Measurements from ENCODE around the gene BTNL2. TPM values are rescaled to one million over a fixed set of nuclear protein-coding genes. Genes with fewer than 3 reads are reported as not detected.
A peak's percentile ranks its signal among the peaks of the same experiment; 100 is the strongest.

BTNL2 gene
- total RNA-seq, 4 donors from 2014 or later = not detected

- TF ChIP-seq, protein P1, sequence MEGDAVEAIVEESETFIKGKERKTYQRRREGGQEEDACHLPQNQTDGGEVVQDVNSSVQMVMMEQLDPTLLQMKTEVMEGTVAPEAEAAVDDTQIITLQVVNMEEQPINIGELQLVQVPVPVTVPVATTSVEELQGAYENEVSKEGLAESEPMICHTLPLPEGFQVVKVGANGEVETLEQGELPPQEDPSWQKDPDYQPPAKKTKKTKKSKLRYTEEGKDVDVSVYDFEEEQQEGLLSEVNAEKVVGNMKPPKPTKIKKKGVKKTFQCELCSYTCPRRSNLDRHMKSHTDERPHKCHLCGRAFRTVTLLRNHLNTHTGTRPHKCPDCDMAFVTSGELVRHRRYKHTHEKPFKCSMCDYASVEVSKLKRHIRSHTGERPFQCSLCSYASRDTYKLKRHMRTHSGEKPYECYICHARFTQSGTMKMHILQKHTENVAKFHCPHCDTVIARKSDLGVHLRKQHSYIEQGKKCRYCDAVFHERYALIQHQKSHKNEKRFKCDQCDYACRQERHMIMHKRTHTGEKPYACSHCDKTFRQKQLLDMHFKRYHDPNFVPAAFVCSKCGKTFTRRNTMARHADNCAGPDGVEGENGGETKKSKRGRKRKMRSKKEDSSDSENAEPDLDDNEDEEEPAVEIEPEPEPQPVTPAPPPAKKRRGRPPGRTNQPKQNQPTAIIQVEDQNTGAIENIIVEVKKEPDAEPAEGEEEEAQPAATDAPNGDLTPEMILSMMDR (IDR thresholded peaks at IDR 0.05) = no peak
- TF ChIP-seq POLR2A (IDR thresholded peaks at IDR 0.05) = no peak
- no peaks in the 10 kb centered on the region for H3K9me3 ChIP-seq
- DNase-seq = no peak
- H3K27ac ChIP-seq = no peak overlapping the region
- intact Hi-C loops (cut with DNase I; ENCODE audit: low total_unique reads) = no loop called here
- H3K4me1 ChIP-seq = no peaks in the 10 kb centered on the region
- H3K4me3 ChIP-seq = no peak overlapping the region
- no peaks in the 10 kb centered on the region for H3K36me3 ChIP-seq
- no peaks in the 10 kb centered on the region for H3K27me3 ChIP-seq
These were observed 11.0 kb downstream of the BTNL2 start for GRCh38 chr6:32396028-32396427.

- peak in 1 of 2 donors; percentile 30 for DNase-seq
- intact Hi-C loops (cut with DNase I; ENCODE audit: low total_unique reads) = no loop called here
- H3K27me3 ChIP-seq = no peaks in the 10 kb centered on the region
- no peak overlapping the region for H3K4me3 ChIP-seq
- no peak overlapping the region for H3K27ac ChIP-seq
- H3K36me3 ChIP-seq = no peaks in the 10 kb centered on the region
- H3K9me3 ChIP-seq = no peaks in the 10 kb centered on the region
- TF ChIP-seq, protein P1 (IDR thresholded peaks at IDR 0.05) = no peak
- no peak for TF ChIP-seq POLR2A (IDR thresholded peaks at IDR 0.05)
- H3K4me1 ChIP-seq = no peaks in the 10 kb centered on the region
These were observed 13.1 kb downstream of the BTNL2 start for GRCh38 chr6:32393665-32394420.

- intact Hi-C loops (cut with DNase I; ENCODE audit: low total_unique reads) = no loop called here
- Histone ChIP-seq H3K4me1 (no peaks in the 10 kb centered on the region), H3K4me3 (no peak overlapping the region), H3K27ac (no peak overlapping the region), H3K27me3 (no peaks in the 10 kb centered on the region), H3K36me3 (no peaks in the 10 kb centered on the region), H3K9me3 (no peaks in the 10 kb centered on the region)
- no peak for TF ChIP-seq POLR2A (IDR thresholded peaks at IDR 0.05)
- TF ChIP-seq, protein P1 (IDR thresholded peaks at IDR 0.05) = no peak
- no peak for DNase-seq
These were observed 15.5 kb downstream of the BTNL2 start for GRCh38 chr6:32391505-32391904.

DNA sequence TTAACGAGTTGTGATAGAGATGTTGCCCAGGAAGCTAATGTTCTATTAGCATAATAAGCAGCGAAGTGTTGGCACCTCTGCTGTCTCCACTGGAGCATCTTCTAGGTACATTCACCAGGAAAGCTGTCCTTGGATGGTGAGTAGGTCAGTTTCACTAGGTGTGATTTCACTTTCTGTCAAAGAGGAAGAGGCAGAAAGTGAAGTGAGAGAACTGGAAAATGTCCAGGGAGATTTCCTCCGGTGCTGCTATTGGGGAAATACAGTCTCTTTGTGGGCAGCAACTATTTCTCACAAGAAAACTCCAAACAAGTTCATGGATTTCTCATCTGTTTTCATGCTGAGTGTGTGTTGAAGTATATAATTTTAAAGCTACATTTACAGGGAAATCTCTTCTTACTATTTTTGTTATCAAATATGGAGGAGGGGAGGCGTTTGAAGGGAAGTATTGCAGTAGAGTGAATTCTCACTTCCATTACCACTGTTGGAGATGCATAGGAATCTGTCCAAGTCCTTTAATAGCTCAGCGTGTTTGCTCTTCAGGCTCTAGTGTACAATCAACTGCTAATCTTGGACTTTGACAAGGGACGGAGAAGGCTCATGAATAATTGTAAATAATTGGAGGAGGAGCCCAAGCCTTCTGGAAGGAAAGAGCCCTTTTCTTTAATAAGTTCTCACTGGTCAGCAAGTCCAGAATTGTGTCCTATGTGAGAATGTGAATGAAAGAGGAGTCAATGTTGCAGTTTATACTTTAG, 19.2 kb downstream of the BTNL2 start:
- no peak overlapping the region for H3K27ac ChIP-seq
- no peaks in the 10 kb centered on the region for H3K36me3 ChIP-seq
- no peak overlapping the region for H3K4me3 ChIP-seq
- no peaks in the 10 kb centered on the region for H3K9me3 ChIP-seq
- DNase-seq = no peak
- H3K4me1 ChIP-seq = no peaks in the 10 kb centered on the region
- no peaks in the 10 kb centered on the region for H3K27me3 ChIP-seq
- intact Hi-C loops (cut with DNase I; ENCODE audit: low total_unique reads) = no loop called here
- no peak for TF ChIP-seq POLR2A (IDR thresholded peaks at IDR 0.05)
- TF ChIP-seq, protein P1 (IDR thresholded peaks at IDR 0.05) = no peak

- no peak for TF ChIP-seq POLR2A (IDR thresholded peaks at IDR 0.05)
- TF ChIP-seq, protein P1 (IDR thresholded peaks at IDR 0.05) = no peak
- H3K4me3 ChIP-seq = no peak overlapping the region
- H3K27me3 ChIP-seq = no peaks in the 10 kb centered on the region
- no peaks in the 10 kb centered on the region for H3K36me3 ChIP-seq
- H3K4me1 ChIP-seq = no peaks in the 10 kb centered on the region
- no peaks in the 10 kb centered on the region for H3K9me3 ChIP-seq
- intact Hi-C loops (cut with DNase I; ENCODE audit: low total_unique reads) = no loop called here
- DNase-seq = no peak
- H3K27ac ChIP-seq = no peak overlapping the region
These were observed 20.9 kb downstream of the BTNL2 start for GRCh38 chr6:32386040-32386439.
